Prostate gland (tissue), 2 donors: Measurements from ENCODE around the gene PES1. TPM values are rescaled to one million over a fixed set of nuclear protein-coding genes. Genes with fewer than 3 reads are reported as not detected.
"Not testable (repeated sequence)": the region's sequence is repeated elsewhere in the genome, so short reads cannot be mapped to it uniquely, and the experiment has no call there.

ENCODE experiments used
- DNase-seq: peaks from one replicate; pipeline ENCODE4 v3.0.0-alpha.2; 2019; ENCODE audit warnings: low spot score
- H3K27ac ChIP-seq, 2 donors: fragments of 200-600 bp; sonication (generic); 2 replicates each; pipeline ENCODE4 v1.5.1; 2017 to 2019
- H3K27me3 ChIP-seq: fragments of 200-600 bp; sonication (generic); replicated peaks from 2 replicates; pipeline ENCODE4 v1.5.1; 2019; ENCODE audit not compliant: insufficient read depth
- H3K36me3 ChIP-seq, 2 donors: fragments of 200-600 bp; sonication (generic); 1 replicate in 1 of 2; 2 replicates in 1 of 2; pipeline versions ENCODE4 v1.5.1 to v1.8.1; 2017 to 2019
- H3K4me1 ChIP-seq: fragments of 200-600 bp; sonication (generic); replicated peaks from 2 replicates; pipeline ENCODE4 v1.5.1; 2019
- H3K4me3 ChIP-seq, 2 donors: fragments of 200-600 bp; sonication (generic); 2 replicates each; pipeline ENCODE4 v1.5.1; 2017 to 2019
- H3K9me3 ChIP-seq: fragments of 200-600 bp; sonication (generic); 2 replicates; pipeline ENCODE4 v1.5.1; 2017
- POLR2A ChIP-seq: fragments of 450-650 bp; IDR thresholded peaks from one replicate; pipeline ENCODE4 v1.6.1; 2016; ENCODE audit warnings: antibody characterized with exemption, mild to moderate bottlenecking
- POLR2AphosphoS5 ChIP-seq: sonication (generic); formaldehyde crosslinking; IDR thresholded peaks from one replicate; pipeline ENCODE4 v1.6.1; 2017; ENCODE audit warnings: antibody characterized with exemption
- WGBS: methylation state at CpG from one replicate; pipeline ENCODE4 v1.1.5; 2018; 5-methylcytosine and 5-hydroxymethylcytosine counted together
- intact Hi-C: fragments of 100-400 bp; cut with DNase I; formaldehyde crosslinking; loops from one replicate; pipeline ENCODE4 v1.14.2; 2022
- total RNA-seq, 2 donors: library from RNA; depleted of rRNA; stranded (reverse); fragments of >200 nt; gene quantifications; one replicate each; pipeline ENCODE4 v1.1.0, GENCODE V29; 2016
- TF ChIP-seq, protein P1 (sequence below), 4 experiments: fragments of 200-600 bp in 2 of 4; fragments of 450-650 bp in 2 of 4; sonication (generic) in 2 of 4; IDR thresholded peaks; 1 replicate in 3 of 4; 2 replicates in 1 of 4; pipeline ENCODE4 v1.5.1; 2016 to 2019; ENCODE audit warnings: antibody characterized with exemption in 4 of 4, mild to moderate bottlenecking in 2 of 4, moderate library complexity in 2 of 4

The PES1 gene
- total RNA-seq, 2 donors from 2014 or later: 41.1 to 79.5 TPM

DNA sequence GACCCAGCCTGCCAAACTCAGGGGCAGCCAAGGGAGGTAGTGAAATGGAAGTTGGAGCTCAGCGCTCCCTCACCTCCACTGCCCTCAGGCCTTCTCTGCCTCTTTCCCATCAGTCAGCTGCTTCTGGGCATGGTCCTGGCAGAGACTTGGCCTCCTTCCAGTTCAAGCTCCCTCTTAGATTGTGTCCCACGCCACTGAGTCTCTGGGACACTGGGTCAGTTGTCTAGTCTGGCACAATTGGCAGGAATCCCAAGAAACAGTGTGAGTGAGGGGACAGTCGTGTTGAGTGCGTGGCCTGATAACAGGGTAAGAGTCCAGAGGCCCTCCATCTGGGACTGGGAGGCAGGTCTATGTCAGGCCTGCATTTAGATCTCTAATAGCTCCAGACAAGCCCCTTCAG lies 36.8 kb upstream of the PES1 start:
- TF ChIP-seq, protein P1, sequence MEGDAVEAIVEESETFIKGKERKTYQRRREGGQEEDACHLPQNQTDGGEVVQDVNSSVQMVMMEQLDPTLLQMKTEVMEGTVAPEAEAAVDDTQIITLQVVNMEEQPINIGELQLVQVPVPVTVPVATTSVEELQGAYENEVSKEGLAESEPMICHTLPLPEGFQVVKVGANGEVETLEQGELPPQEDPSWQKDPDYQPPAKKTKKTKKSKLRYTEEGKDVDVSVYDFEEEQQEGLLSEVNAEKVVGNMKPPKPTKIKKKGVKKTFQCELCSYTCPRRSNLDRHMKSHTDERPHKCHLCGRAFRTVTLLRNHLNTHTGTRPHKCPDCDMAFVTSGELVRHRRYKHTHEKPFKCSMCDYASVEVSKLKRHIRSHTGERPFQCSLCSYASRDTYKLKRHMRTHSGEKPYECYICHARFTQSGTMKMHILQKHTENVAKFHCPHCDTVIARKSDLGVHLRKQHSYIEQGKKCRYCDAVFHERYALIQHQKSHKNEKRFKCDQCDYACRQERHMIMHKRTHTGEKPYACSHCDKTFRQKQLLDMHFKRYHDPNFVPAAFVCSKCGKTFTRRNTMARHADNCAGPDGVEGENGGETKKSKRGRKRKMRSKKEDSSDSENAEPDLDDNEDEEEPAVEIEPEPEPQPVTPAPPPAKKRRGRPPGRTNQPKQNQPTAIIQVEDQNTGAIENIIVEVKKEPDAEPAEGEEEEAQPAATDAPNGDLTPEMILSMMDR (IDR thresholded peaks at IDR 0.05): no peak
- TF ChIP-seq POLR2A (no peak), POLR2AphosphoS5 (no peak)
- H3K4me1 ChIP-seq: no peaks in the 10 kb centered on the region
- H3K27me3 ChIP-seq: no peaks in the 10 kb centered on the region
- H3K4me3 ChIP-seq: no peak overlapping the region
- H3K36me3 ChIP-seq: no peaks in the 10 kb centered on the region
- H3K9me3 ChIP-seq: no peaks in the 10 kb centered on the region
- WGBS: 74% methylated on average over 4 of the region's 4 CpGs
- H3K27ac ChIP-seq: no peak overlapping the region
- no peak for DNase-seq
- intact Hi-C loops: loop anchor here (5.0 kb wide), 1 partner anchor 289 kb away; no protein-coding TSS in a partner anchor

GRCh38 chr22:30627471-30627870 lies 35.8 kb upstream of the PES1 start:
- Histone ChIP-seq H3K27ac (no peak overlapping the region), H3K4me1 (no peaks in the 10 kb centered on the region), H3K4me3 (no peak overlapping the region), H3K9me3 (no peaks in the 10 kb centered on the region), H3K36me3 (no peaks in the 10 kb centered on the region), H3K27me3 (no peaks in the 10 kb centered on the region)
- intact Hi-C loops: loop anchor here (5.0 kb wide), 1 partner anchor 290 kb away; no protein-coding TSS in a partner anchor
- TF ChIP-seq POLR2AphosphoS5: no peak
- no peak for DNase-seq
- 91% methylated on average over 5 of the region's 5 CpGs for WGBS

DNA sequence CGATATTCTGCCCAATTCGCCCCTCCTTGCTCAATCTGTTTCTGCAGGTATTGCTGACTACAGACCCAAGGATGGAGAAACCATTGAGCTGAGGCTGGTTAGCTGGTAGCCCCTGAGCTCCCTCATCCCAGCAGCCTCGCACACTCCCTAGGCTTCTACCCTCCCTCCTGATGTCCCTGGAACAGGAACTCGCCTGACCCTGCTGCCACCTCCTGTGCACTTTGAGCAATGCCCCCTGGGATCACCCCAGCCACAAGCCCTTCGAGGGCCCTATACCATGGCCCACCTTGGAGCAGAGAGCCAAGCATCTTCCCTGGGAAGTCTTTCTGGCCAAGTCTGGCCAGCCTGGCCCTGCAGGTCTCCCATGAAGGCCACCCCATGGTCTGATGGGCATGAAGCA lies 34.7 kb upstream of the PES1 start:
- Histone ChIP-seq H3K36me3 (no peaks in the 10 kb centered on the region), H3K4me3 (no peak overlapping the region), H3K27ac (no peak overlapping the region), H3K27me3 (no peaks in the 10 kb centered on the region), H3K9me3 (no peaks in the 10 kb centered on the region), H3K4me1 (no peaks in the 10 kb centered on the region)
- DNase-seq: no peak
- WGBS: 95% methylated on average over 5 of the region's 5 CpGs
- intact Hi-C loops: loop anchor here (5.0 kb wide), 1 partner anchor 291 kb away; no protein-coding TSS in a partner anchor
- TF ChIP-seq POLR2AphosphoS5: no peak
- TF ChIP-seq, protein P1 (IDR thresholded peaks at IDR 0.05): no peak
- TF ChIP-seq POLR2A: no peak

- H3K4me1 ChIP-seq, H3K9me3 ChIP-seq, DNase-seq, H3K36me3 ChIP-seq, H3K27ac ChIP-seq, intact Hi-C loops, H3K27me3 ChIP-seq, H3K4me3 ChIP-seq: not testable (repeated sequence)
- WGBS: 87% methylated on average over 6 of the region's 6 CpGs
Measured at GRCh38 chr22:30619909-30620308, 28.2 kb upstream of the PES1 start.

DNA sequence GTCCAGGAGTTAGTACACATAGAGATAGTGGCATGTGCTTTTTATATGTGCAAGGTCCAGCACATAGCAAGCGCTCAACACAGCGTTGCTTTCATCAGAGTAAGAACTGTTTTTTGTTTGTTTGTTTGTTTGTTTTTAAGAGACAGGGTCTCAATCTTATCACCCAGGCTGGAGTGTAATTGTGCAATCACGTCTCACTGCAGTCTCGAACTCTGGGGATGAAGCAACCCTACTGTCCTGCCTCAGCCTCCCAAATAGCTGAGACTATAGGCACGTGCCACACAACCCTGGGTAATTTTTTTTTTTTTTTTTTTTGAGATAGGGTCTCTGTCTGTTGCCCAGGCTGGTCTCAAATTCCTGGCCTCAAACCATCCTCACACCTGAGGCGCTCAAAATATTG lies 26.1 kb upstream of the PES1 start:
- Histone ChIP-seq H3K27ac (no peak overlapping the region), H3K4me1 (no peaks in the 10 kb centered on the region), H3K4me3 (no peak overlapping the region), H3K9me3 (no peaks in the 10 kb centered on the region), H3K36me3 (peaks cover 0 to 5% of the 10 kb centered on the region in 2 donors), H3K27me3 (no peaks in the 10 kb centered on the region)
- no peak for DNase-seq
- intact Hi-C loops: no loop called here
- TF ChIP-seq, protein P1 (IDR thresholded peaks at IDR 0.05): no peak
- TF ChIP-seq POLR2AphosphoS5: no peak
- TF ChIP-seq POLR2A: no peak
- WGBS: 87% methylated on average over 6 of the region's 6 CpGs

DNA sequence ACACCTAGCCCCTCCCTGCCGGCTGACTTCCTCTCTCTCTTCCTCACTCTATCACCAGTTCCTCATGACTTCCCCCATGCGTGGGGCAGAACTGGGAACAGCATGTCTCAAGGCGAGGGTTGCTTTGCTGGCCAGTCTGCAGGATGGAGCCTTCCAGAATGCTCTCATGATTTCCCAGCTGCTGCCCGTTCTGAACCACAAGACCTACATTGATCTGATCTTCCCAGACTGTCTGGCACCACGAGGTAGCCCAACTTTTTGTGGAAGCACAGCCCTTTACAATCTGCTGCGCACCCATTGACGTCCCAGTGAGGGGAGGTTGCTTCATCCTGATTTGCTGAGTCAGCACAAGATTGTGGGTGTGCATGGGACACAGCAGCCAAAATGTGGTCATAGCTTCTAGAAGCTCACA lies 23.8 kb upstream of the PES1 start:
- intact Hi-C loops: no loop called here
- H3K36me3 ChIP-seq: peaks cover 0 to 2% of the 10 kb centered on the region in 2 donors
- no peak for TF ChIP-seq POLR2AphosphoS5
- TF ChIP-seq, protein P1 (IDR thresholded peaks at IDR 0.05): no peak
- no peak for TF ChIP-seq POLR2A
- H3K4me1 ChIP-seq: no peaks in the 10 kb centered on the region
- H3K9me3 ChIP-seq: no peaks in the 10 kb centered on the region
- H3K4me3 ChIP-seq: no peak overlapping the region
- WGBS: 90% methylated on average over 7 of the region's 7 CpGs
- DNase-seq: no peak
- no peaks in the 10 kb centered on the region for H3K27me3 ChIP-seq
- no peak overlapping the region for H3K27ac ChIP-seq
